SK-N-SH treated with all-trans-retinoic acid at 6 μM for 48 hours (cell line): ENCODE measurements around the gene RBMS3.
A peak's percentile ranks its signal among the peaks of the same experiment; 100 is the strongest.

ENCODE experiments used
- ATAC-seq: fragments of 200-7000 bp; cut with Tn5 transposase; 3 replicates; pipeline ENCODE4 v1.9.1; 2020; ENCODE audit warnings: mild to moderate bottlenecking, moderate library complexity
- ARNTL ChIP-seq: fragments of 450-650 bp; formaldehyde crosslinking; IDR thresholded peaks from 2 replicates; pipeline ENCODE4 v1.5.0; 2020; ENCODE audit warnings: low read depth, mild to moderate bottlenecking, moderate library complexity, borderline replicate concordance
- CSDC2 ChIP-seq: fragments of 250-450 bp; sonication (Bioruptor Pico); IDR thresholded peaks from 2 replicates; pipeline ENCODE4 v1.5.0; 2020; ENCODE audit warnings: mild to moderate bottlenecking, moderate library complexity
- ESRRG ChIP-seq: fragments of 250-450 bp; sonication (Bioruptor Pico); IDR thresholded peaks from 2 replicates; pipeline ENCODE4 v1.6.1; 2021; ENCODE audit warnings: mild to moderate bottlenecking
- GLIS3 ChIP-seq: fragments of 250-450 bp; sonication (Bioruptor Pico); IDR thresholded peaks from 2 replicates; pipeline ENCODE4 v1.5.0; 2020; ENCODE audit warnings: mild to moderate bottlenecking, moderate library complexity
- ISL1 ChIP-seq: fragments of 250-450 bp; sonication (Bioruptor Pico); IDR thresholded peaks from 2 replicates; pipeline ENCODE4 v2.1.2; 2022; ENCODE audit warnings: mild to moderate bottlenecking, moderate library complexity
- OSR1 ChIP-seq: fragments of 250-450 bp; sonication (Bioruptor Pico); IDR thresholded peaks from 2 replicates; pipeline ENCODE4 v1.8.0; 2022; ENCODE audit warnings: moderate library complexity, mild to moderate bottlenecking, inconsistent platforms
- PPARA ChIP-seq: fragments of 250-450 bp; sonication (Bioruptor Pico); IDR thresholded peaks from 2 replicates; pipeline ENCODE4 v1.5.0; 2020; ENCODE audit warnings: mild to moderate bottlenecking, borderline replicate concordance
- RARB ChIP-seq: fragments of 250-450 bp; sonication (Bioruptor Pico); IDR thresholded peaks from 2 replicates; pipeline ENCODE4 v1.8.0; 2021; ENCODE audit warnings: mild to moderate bottlenecking, moderate library complexity
- SNAI2 ChIP-seq: fragments of 250-450 bp; sonication (Bioruptor Pico); IDR thresholded peaks from 2 replicates; pipeline ENCODE4 v1.5.0; 2020; ENCODE audit warnings: mild to moderate bottlenecking, moderate library complexity
- TCF4 ChIP-seq: fragments of 250-450 bp; sonication (Bioruptor Pico); IDR thresholded peaks from 2 replicates; pipeline ENCODE4 v1.8.0; 2021; ENCODE audit warnings: mild to moderate bottlenecking, moderate library complexity, borderline replicate concordance
- TOX ChIP-seq: fragments of 250-450 bp; sonication (Bioruptor Pico); IDR thresholded peaks from 2 replicates; pipeline ENCODE4 v1.8.0; 2021; ENCODE audit warnings: mild to moderate bottlenecking, moderate library complexity, borderline replicate concordance
- ZC3H10 ChIP-seq: fragments of 250-450 bp; sonication (Bioruptor Pico); IDR thresholded peaks from 2 replicates; pipeline ENCODE4 v1.5.1; 2021; ENCODE audit warnings: mild to moderate bottlenecking, moderate library complexity
- ZFP3 ChIP-seq: fragments of 250-450 bp; sonication (Bioruptor Pico); IDR thresholded peaks from 2 replicates; pipeline ENCODE4 v1.5.0; 2020; ENCODE audit warnings: mild to moderate bottlenecking, moderate library complexity
- ZNF565 ChIP-seq: fragments of 450-650 bp; formaldehyde crosslinking; conservative IDR thresholded peaks from 2 replicates; pipeline ENCODE4 v1.5.0; 2020; ENCODE audit warnings: low read depth, mild to moderate bottlenecking, moderate library complexity
- ZNF70 ChIP-seq: fragments of 450-650 bp; formaldehyde crosslinking; IDR thresholded peaks from 2 replicates; pipeline ENCODE4 v1.5.0; 2020; ENCODE audit warnings: mild to moderate bottlenecking, moderate library complexity
- ZNF8 ChIP-seq: fragments of 450-650 bp; formaldehyde crosslinking; IDR thresholded peaks from 2 replicates; pipeline ENCODE4 v1.5.0; 2020; ENCODE audit warnings: mild to moderate bottlenecking, moderate library complexity
- TF ChIP-seq, protein P1 (sequence below): fragments of 250-450 bp; sonication (Bioruptor Pico); IDR thresholded peaks from 2 replicates; pipeline ENCODE4 v1.8.0; 2020; ENCODE audit warnings: mild to moderate bottlenecking, moderate library complexity, borderline replicate concordance
- TF ChIP-seq, protein P2 (sequence below): fragments of 250-450 bp; sonication (Bioruptor Pico); IDR thresholded peaks from 2 replicates; pipeline ENCODE4 v1.5.1; 2020; ENCODE audit warnings: low read depth, mild to moderate bottlenecking, moderate library complexity

The RBMS3 gene

DNA sequence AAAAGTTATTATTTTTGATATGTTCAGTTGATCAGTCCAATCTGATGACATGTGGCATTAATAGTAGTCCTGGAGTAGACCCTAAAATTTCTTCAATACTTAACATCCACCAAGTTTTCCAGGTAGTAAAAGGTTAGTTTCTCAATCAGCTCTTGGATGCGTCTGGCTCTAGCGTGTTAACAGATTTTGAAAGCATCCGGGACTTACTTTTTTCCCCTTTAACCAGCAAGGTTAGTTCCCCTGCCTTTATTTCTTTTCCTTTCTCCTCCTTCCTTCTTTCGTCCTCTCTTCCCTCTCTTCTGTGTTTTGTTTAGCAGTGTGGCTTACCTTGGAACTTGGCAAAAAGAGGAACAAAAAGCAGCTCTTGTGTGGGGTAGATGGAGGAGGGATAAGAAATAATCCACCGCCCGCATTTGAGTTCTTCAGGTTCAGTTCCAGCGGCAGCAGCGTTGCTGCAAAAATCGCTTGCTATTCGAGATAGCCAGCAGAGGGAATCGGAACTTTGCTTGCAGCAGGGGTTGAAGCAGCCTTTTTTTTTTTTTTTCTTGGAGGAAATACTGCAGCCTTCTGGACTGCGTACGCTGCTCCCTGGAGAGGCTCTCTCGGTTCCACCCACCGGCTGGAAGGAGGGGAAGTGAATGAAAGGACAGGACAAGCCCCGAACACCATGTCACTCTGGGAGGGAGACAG is at the start of gene RBMS3:
RBMS3 (plus strand) TSS at position 668 of the 690 bp plus-strand sequence.
- ATAC-seq, result peak; percentile 87
- TF ChIP-seq SNAI2 (CRISPR knock-in tag), result no peak
- no peak for TF ChIP-seq ZC3H10 (CRISPR knock-in tag)
- TF ChIP-seq, protein P1, sequence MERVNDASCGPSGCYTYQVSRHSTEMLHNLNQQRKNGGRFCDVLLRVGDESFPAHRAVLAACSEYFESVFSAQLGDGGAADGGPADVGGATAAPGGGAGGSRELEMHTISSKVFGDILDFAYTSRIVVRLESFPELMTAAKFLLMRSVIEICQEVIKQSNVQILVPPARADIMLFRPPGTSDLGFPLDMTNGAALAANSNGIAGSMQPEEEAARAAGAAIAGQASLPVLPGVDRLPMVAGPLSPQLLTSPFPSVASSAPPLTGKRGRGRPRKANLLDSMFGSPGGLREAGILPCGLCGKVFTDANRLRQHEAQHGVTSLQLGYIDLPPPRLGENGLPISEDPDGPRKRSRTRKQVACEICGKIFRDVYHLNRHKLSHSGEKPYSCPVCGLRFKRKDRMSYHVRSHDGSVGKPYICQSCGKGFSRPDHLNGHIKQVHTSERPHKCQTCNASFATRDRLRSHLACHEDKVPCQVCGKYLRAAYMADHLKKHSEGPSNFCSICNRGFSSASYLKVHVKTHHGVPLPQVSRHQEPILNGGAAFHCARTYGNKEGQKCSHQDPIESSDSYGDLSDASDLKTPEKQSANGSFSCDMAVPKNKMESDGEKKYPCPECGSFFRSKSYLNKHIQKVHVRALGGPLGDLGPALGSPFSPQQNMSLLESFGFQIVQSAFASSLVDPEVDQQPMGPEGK (CRISPR knock-in tag), result peak; percentile 38; the same call in 1 of the 2 replicates
- no peak for TF ChIP-seq ZNF8 (CRISPR knock-in tag)
- no peak for TF ChIP-seq ESRRG (CRISPR knock-in tag)
- no peak for TF ChIP-seq ZFP3
- TF ChIP-seq GLIS3 (CRISPR knock-in tag), result no peak
- no peak for TF ChIP-seq ZNF565
- TF ChIP-seq TCF4 (CRISPR knock-in tag), result peak; percentile 23; the same call in 1 of the 2 replicates
- no peak for TF ChIP-seq CSDC2
- no peak for TF ChIP-seq ZNF70
- no peak for TF ChIP-seq RARB (CRISPR knock-in tag)

DNA sequence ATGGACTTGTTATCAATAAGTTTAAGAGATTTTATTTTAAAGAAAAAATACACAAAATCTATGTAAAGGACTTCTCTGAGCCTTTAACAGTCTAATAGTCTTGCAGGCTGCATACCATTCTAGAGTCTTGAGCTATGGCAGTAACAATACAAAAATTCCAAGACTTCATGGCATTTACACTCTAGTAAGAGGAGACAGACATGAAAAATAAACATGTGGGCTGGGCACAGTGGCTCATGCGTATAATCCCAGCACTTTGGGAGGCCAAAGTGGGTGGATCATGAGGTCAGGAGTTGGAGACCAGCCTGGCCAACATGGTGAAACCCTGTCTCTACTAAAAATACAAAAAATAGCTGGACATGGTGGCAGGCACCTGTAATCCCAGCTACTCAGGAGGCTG is 47.7 kb upstream of the RBMS3 start:
- peak; percentile 98 for ATAC-seq

DNA sequence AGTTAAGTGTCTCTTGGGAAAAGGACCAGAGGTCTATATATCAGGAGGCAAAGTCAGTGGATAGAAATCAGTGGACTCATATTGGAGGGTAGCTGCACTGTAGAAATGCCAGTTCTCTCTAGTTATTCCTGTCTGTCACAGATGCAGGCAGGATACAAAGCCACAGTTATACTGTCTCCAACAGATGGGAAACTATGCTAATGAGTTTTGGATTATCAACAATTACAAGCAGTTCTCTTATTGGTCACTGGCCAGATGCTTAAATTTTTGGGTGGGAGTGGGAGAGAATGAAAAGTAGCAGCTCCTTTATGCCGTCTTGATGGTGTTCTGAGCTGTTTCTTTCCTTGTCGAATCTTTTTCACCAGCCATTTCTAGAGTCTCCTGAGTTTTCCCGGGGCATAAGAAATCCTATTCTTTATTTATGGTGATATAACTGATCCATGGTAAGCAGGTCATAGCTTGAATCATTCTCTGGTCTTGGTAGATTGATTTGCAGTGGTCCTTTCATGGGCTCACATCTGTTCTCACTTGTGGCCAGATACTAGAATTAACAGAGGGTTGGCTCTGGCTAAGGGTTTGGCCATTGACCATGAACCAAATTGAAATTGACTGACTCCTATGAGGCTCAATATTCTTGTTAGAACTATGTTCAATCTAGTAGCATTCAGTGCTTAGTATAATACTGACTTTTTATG is 44.6 kb upstream of the RBMS3 start:
- no peak for ATAC-seq
- TF ChIP-seq ZC3H10 (CRISPR knock-in tag), result no peak
- no peak for TF ChIP-seq ESRRG (CRISPR knock-in tag)
- TF ChIP-seq ZFP3, result no peak
- no peak for TF ChIP-seq GLIS3 (CRISPR knock-in tag)
- TF ChIP-seq, protein P2, sequence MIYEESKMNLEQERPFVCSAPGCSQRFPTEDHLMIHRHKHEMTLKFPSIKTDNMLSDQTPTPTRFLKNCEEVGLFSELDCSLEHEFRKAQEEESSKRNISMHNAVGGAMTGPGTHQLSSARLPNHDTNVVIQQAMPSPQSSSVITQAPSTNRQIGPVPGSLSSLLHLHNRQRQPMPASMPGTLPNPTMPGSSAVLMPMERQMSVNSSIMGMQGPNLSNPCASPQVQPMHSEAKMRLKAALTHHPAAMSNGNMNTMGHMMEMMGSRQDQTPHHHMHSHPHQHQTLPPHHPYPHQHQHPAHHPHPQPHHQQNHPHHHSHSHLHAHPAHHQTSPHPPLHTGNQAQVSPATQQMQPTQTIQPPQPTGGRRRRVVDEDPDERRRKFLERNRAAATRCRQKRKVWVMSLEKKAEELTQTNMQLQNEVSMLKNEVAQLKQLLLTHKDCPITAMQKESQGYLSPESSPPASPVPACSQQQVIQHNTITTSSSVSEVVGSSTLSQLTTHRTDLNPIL (CRISPR knock-in tag), result no peak

DNA sequence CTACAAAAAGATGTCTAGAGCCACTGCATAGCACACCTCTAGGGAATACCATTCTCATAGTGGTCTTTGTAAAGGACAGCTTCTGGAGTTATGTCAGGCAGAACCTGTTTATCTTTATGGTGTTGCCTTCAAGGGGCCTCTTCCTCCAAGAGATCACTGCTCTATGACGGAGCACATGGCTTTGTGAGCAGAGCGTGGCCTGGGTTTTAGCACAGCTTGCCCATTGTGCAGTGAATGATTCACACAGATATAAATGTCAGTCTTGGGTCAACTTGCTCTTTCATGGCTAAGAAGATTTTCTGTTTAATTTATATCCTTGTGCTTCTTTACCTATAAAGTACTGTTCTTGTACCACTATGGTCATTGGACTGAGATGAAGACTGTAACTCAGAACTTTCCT is 41.5 kb upstream of the RBMS3 start:
- no peak for TF ChIP-seq ISL1 (CRISPR knock-in tag)
- TF ChIP-seq, protein P1 (CRISPR knock-in tag), result no peak
- TF ChIP-seq PPARA (CRISPR knock-in tag), result no peak
- TF ChIP-seq RARB (CRISPR knock-in tag), result no peak
- no peak for TF ChIP-seq ARNTL (CRISPR knock-in tag)
- TF ChIP-seq, protein P2 (CRISPR knock-in tag), result no peak
- no peak for TF ChIP-seq GLIS3 (CRISPR knock-in tag)
- TF ChIP-seq OSR1 (CRISPR knock-in tag), result no peak
- TF ChIP-seq CSDC2, result no peak
- no peak; the same call in 2 of the 3 replicates for ATAC-seq

DNA sequence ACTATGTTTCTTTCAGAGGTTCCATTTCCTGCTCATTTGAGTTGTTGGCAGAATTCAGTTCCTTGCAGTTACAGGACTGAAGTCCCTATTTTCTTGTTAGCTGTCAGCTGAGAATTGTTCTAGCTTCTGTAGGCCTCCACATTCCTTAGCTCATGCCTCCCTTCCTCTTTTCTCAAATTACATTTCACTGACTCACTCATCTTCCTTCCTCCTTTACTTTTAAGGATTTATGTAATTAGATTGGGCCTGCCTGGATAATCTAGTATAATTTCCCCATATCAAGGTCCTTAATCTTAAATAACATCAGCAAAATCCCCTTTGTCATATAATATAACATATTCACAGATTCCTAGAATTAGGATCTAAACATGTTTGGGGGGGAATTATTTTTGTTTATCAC is 40.6 kb upstream of the RBMS3 start:
- TF ChIP-seq ISL1 (CRISPR knock-in tag) (peak; percentile 79), TOX (no peak)
- ATAC-seq, result peak; percentile 82
